GM19193 (cell line): ENCODE data around the gene CYP24A1.

Source experiments
- POLR2A ChIP-seq: IDR thresholded peaks from 4 replicates; pipeline ENCODE4 v1.6.1; 2011; ENCODE audit not compliant: insufficient read depth, insufficient read length; ENCODE audit errors: extremely low read depth

The CYP24A1 gene

GRCh38 chr20:54126806-54127655 lies 46.8 kb downstream of the CYP24A1 start:
- no peak for TF ChIP-seq POLR2A

GRCh38 chr20:54123587-54124180 lies 50.1 kb downstream of the CYP24A1 start:
- no peak for TF ChIP-seq POLR2A

GRCh38 chr20:54122681-54123586 lies 50.9 kb downstream of the CYP24A1 start:
- TF ChIP-seq POLR2A = no peak

- TF ChIP-seq POLR2A = no peak
Observed at GRCh38 chr20:54122189-54122588, 51.6 kb downstream of the CYP24A1 start.

GRCh38 chr20:54119744-54120143 lies 54.0 kb downstream of the CYP24A1 start:
- no peak for TF ChIP-seq POLR2A

- no peak for TF ChIP-seq POLR2A
Observed at GRCh38 chr20:54118220-54119001, 55.4 kb downstream of the CYP24A1 start.

GRCh38 chr20:54116550-54117235 lies 57.1 kb downstream of the CYP24A1 start:
- no peak for TF ChIP-seq POLR2A

GRCh38 chr20:54115172-54115854 lies 58.5 kb downstream of the CYP24A1 start:
- TF ChIP-seq POLR2A = no peak

GRCh38 chr20:54114109-54114508 lies 59.7 kb downstream of the CYP24A1 start:
- TF ChIP-seq POLR2A = no peak

GRCh38 chr20:54113566-54113965 lies 60.2 kb downstream of the CYP24A1 start:
- TF ChIP-seq POLR2A = no peak

GRCh38 chr20:54112221-54112884 lies 61.4 kb downstream of the CYP24A1 start:
- no peak for TF ChIP-seq POLR2A

GRCh38 chr20:54111460-54111859 lies 62.3 kb downstream of the CYP24A1 start:
- TF ChIP-seq POLR2A = no peak

GRCh38 chr20:54110457-54110856 lies 63.3 kb downstream of the CYP24A1 start:
- TF ChIP-seq POLR2A = no peak
